GM18526 (cell line): ENCODE data around the gene DDX41.

Source experiments
- POLR2A ChIP-seq: IDR thresholded peaks from 3 replicates; pipeline ENCODE4 v1.6.1; 2011; ENCODE audit not compliant: insufficient read length; ENCODE audit errors: extremely low read depth

Gene DDX41

GRCh38 chr5:177508837-177509236 lies 7.9 kb downstream of the DDX41 start:
- peak; percentile 71 for TF ChIP-seq POLR2A

- TF ChIP-seq POLR2A = peak; percentile 21
Measured at GRCh38 chr5:177508221-177508611, 8.5 kb downstream of the DDX41 start.

GRCh38 chr5:177507596-177508220 lies 9.1 kb downstream of the DDX41 start:
- TF ChIP-seq POLR2A = no peak

- no peak for TF ChIP-seq POLR2A
Measured at GRCh38 chr5:177507165-177507564, 9.6 kb downstream of the DDX41 start.

- TF ChIP-seq POLR2A = no peak
Measured at GRCh38 chr5:177505075-177505474, 11.7 kb downstream of the DDX41 start.

DNA sequence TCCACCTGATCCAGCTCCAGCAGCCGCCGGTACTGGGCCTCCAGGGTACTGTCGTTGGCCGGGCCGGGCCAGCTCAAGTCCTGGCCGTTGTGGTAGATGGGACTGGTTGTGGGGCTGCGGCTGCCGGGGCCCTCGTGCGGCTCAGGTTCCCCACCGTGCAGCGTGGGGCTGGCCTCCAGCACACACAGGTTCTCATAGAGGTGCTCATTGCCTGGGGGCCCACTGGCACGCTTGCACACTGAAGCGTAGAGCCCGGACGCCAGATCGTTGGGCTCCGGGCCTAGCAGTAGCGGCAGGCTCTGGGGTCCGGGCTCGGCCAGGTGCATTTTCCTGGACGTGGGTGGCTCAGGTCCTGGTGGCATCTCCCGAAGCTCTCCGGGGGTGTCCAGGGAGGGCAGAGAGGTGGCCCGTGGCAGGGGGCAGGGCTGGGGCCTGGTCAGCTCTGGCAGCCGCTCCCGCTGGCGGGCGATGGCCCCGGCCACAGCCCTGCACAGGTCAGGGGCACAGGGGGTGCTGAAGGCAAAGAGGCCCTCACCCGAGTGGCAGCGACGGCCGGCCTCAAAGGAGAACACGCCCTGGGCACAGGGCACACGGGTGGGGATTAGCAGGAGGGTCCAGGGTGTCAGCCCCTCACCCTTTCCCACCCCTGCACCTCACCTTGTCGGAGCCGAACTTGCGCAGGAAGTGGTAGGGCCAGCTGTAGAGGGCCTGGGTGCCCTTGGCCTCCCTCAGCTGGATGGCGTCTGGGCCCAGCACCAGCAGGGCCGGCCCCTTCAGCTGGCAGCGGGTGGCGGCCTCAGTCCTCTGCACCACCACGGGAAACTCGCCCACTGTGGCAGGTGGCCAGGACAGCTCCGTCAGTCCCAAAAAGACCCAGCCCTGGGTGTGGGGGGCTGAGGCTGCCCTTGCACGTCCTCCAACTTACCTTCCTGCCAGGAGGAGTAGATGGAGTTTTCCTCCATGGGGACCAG lies 12.4 kb downstream of the DDX41 start:
- no peak for TF ChIP-seq POLR2A

GRCh38 chr5:177503351-177504085 lies 13.2 kb downstream of the DDX41 start:
- TF ChIP-seq POLR2A = no peak

- TF ChIP-seq POLR2A = no peak
Measured at GRCh38 chr5:177502886-177503285, 13.9 kb downstream of the DDX41 start.

DNA sequence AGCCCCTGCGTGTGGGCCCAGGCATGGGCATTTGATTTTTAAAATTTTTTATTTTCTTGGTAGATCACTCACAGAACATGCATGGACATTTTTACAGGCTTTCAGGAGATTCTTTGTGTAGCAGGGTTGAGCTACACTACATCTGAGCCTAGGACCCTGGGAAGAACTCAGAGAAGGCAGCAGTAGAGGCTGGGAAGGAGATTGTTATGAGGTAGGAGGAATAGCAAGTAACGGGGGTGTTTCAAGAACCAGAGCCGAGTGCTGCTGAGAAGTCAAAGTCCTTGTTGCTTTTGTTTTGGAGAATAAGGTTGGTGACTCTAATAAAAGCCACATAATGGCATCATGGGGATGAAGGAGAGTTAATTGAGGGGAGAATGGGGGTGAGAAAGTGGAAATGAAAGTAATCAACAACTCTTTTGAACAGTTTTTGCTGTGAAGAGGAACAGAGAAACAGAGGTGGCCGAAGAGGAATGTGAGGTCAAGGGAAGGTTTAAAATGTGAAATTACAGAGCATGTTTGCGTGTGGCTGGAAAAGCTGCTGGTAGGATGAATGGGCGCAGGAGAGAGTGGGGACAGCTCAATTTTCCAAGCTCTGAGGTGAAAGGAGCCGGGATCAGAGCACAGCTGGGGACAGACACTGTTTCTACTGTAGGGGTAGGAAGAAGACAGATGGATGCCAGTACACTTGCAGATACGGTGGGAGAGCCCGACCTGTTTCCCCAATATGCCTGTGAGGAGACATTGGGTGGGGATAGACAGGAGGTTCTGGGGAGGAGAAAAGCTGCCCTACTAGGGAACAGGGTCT lies 14.7 kb downstream of the DDX41 start:
- TF ChIP-seq POLR2A = peak; percentile 26

GRCh38 chr5:177500685-177501522 lies 15.9 kb downstream of the DDX41 start:
- TF ChIP-seq POLR2A = no peak

GRCh38 chr5:177499842-177500241 lies 16.9 kb downstream of the DDX41 start:
- no peak for TF ChIP-seq POLR2A

DNA sequence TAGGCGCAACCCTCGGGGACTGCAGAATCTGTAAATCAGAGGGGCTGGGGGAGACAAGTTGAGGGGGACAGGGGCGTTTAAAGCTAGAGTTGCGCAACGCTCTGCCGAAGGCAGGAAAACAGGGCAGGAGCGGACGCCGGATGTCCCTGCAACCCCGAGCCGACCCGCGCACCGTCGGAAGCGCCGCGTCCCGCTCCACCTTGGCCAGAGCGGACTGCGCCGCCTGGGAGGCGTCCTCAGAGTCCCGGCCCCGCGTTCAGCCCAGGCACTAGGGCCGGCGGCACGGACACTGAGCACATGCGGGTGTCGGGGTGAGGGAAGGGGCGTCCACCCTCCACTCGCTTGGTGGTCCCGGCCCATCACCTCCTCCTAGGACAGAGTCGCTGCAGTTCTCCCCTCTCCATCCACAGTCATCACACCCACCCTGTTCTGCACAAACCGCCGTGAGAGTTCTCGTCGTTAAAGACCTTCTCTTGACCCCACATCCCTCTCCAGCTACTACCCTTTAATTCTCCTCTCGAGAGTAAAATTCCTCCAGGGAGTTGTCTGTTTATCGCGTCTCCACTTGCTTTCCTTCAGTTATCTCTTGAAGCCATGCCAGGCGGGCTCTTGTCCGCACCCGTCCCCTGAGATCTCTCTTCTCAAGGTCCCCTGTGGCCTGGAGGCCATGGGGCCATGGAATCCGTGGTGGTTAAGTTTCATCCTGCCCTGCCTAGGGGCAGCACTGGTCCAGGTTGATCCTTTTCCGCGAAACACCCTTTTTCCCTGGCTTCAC lies 18.6 kb downstream of the DDX41 start:
- no peak for TF ChIP-seq POLR2A

DNA sequence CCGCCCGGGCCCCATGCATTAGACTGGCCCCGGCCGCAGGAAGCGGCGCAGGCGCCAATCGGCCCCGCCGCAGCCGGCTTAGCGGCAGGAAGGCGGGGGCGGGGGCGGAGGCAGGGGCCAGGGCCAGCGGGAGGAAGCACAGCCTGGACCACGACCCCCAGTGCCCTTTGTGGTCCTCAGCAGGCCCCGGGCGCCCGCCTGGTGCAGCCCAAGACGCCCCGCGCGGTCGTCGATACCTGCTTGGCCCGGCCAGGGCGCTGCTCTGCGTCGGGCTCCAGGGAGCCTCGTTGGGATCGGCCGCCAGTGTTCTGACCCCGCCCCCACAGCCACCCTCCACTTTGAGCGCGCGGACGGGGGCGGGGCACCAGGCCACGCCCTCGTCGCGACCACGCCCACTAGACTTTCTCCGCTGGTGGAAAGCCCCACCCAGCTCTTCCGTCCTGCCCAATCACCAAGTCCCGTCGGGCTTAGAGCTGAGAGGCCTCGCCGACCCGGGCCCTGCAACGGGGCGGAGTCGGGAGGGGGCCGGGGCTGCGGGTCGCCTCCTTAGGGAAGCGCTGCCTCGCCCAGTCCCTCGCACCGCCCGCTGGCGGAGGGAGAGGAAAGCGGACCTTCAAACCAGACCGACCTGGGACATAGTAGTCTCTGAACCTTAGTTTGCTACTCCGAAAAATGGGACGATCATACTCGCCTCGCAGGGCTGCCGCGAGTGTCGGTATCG lies 19.3 kb downstream of the DDX41 start, which contains the start of gene PDLIM7:
Gene PDLIM7, minus strand, starts transcription at position 313 of the 721 bp plus-strand sequence. CDS start 1,092 bp downstream, outside the sequence.
- TF ChIP-seq POLR2A = peak; percentile 91
